Activated naive CD4-positive, alpha-beta T cell treated with anti-CD3 and anti-CD28 coated beads, Interleukin-2, amount 50 U/mL, for 72 hours (primary cell): ENCODE measurements around the gene CNGA1. TPM values are rescaled to one million over a fixed set of nuclear protein-coding genes. Genes with fewer than 3 reads are reported as not detected.
A peak's percentile ranks its signal among the peaks of the same experiment; 100 is the strongest.

Source experiments
- ATAC-seq, 2 donors: fragments of 150-1000 bp; cut with Tn5 transposase; 2 replicates each; pipeline ENCODE4 v1.10.0; 2021; ENCODE audit warnings: mild to moderate bottlenecking in 2 of 2, moderate library complexity in 2 of 2
- DNase-seq, 2 donors: peaks; one replicate each; pipeline ENCODE4 v3.0.0; 2021 to 2022; ENCODE audit warnings: low spot score in 2 of 2
- H3K27ac Mint-ChIP-seq, 2 donors: one replicate each; pipeline ENCODE4 v1.8.0; 2022; ENCODE audit warnings: mild to moderate bottlenecking in 2 of 2, mixed read lengths in 2 of 2
- H3K36me3 Mint-ChIP-seq, 2 donors: one replicate each; pipeline ENCODE4 v1.8.0; 2022; ENCODE audit warnings: mixed read lengths in 2 of 2
- H3K9me3 Mint-ChIP-seq, 2 donors: one replicate each; pipeline ENCODE4 v1.8.0; 2022; ENCODE audit warnings: mixed read lengths in 2 of 2
- total RNA-seq, 2 donors: library from RNA; stranded (reverse); gene quantifications; one replicate each; pipeline ENCODE4 v1.2.3, GENCODE V29; 2022

CNGA1 gene
- total RNA-seq, 2 donors from 2014 or later, result 0.27 to 0.55 TPM

DNA sequence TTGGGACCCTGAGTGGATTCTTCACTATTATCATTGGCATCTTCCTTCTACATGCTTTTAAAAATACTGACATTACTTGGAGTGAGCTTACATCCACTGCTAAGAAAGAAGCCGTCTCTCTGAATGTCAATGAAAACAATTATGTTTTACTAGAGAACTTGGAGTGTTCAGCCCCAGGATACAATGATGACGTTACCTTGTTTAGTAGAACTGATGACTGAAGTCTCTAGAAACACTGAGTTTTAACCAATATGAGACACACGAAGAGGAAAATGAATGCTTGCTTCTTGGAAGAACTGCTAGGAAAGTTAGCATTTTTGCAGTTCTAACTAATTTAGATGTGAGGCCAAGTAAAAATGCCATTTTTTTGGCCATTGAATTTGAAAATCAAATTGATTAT lies 19.5 kb upstream of the CNGA1 start:
- Mint-ChIP-seq H3K36me3 (peaks cover 0 to 53% of the 10 kb centered on the region in 2 donors), H3K27ac (peak overlapping the region; percentile 92 to 97), H3K9me3 (peaks cover 0 to 8% of the 10 kb centered on the region in 2 donors)
- ATAC-seq (peak; percentile 35 to 69), DNase-seq (no peak)

DNA sequence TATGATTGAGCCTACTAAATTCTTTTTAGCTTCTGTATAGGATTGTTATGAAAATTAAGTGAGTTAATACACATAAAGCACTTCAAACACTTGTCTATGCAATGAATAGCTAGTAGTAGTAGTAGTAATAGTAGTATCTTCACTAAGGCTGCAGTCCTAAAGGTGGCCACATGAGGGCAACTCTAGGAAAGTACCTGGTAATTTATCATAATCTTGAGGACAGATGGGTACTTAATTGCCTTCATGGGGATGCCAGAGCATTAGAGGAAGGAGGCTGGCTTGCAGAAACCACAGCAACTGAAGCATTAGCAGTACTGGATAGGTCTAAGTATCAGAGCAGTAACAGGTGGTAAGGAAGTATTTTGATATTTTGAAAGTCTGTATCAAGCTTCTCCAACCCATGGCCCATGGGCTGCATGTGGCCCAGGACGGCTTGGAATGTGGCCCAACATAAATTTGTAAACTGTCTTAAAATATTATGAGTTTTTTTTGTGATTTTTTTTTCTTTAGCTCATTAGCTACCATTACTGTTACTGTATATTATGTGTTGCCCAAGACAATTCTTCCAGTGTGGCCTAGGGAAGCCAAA lies 17.4 kb upstream of the CNGA1 start:
- ATAC-seq (peak in 1 of 2 donors; percentile 19), DNase-seq (peak in 1 of 2 donors; percentile 54)
- Mint-ChIP-seq H3K36me3 (peaks cover 0 to 50% of the 10 kb centered on the region in 2 donors), H3K27ac (no peak overlapping the region), H3K9me3 (peaks cover 0 to 8% of the 10 kb centered on the region in 2 donors)

DNA sequence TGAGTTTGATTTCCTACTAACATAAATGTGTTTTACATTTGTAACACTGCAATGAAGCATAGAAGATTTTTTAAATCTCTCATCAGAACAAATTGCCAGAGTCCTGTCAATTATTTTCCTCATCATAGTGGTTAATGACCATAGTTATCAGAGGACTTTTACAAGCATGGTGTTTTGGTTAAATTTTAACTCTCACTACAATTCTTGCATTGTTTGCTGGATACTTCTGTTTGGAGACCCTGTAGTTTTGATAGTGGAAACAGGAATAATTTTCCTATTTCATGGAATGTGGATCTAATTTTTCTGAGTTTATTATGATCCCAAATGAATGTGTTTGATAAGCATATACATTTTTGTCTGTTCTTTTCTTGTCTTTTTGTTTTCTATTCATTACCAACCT lies 16.9 kb upstream of the CNGA1 start:
- ATAC-seq (no peak), DNase-seq (no peak)
- Mint-ChIP-seq H3K27ac (no peak overlapping the region), H3K36me3 (peaks cover 0 to 50% of the 10 kb centered on the region in 2 donors), H3K9me3 (peaks cover 0 to 8% of the 10 kb centered on the region in 2 donors)

DNA sequence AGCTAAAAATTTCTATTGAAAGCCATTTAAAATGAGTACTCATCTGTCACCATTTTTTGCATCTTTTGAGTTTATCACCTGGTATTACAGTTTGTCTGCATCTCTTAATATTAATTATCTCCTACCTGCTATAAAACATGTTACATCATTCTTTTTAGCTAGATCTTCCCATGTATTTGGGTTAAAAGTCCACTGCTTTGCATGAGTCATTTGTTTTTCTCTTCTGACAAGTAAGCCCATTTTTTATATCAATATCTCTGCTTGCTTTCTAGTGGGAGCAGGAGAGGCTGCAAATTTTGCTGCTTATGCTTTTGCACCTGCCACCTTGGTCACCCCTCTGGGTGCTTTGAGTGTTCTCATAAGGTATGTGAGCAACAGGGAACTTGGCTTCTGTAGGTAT lies 16.2 kb upstream of the CNGA1 start:
- Mint-ChIP-seq H3K27ac (no peak overlapping the region), H3K36me3 (peaks cover 0 to 51% of the 10 kb centered on the region in 2 donors), H3K9me3 (peaks cover 0 to 8% of the 10 kb centered on the region in 2 donors)
- ATAC-seq (no peak), DNase-seq (no peak)

DNA sequence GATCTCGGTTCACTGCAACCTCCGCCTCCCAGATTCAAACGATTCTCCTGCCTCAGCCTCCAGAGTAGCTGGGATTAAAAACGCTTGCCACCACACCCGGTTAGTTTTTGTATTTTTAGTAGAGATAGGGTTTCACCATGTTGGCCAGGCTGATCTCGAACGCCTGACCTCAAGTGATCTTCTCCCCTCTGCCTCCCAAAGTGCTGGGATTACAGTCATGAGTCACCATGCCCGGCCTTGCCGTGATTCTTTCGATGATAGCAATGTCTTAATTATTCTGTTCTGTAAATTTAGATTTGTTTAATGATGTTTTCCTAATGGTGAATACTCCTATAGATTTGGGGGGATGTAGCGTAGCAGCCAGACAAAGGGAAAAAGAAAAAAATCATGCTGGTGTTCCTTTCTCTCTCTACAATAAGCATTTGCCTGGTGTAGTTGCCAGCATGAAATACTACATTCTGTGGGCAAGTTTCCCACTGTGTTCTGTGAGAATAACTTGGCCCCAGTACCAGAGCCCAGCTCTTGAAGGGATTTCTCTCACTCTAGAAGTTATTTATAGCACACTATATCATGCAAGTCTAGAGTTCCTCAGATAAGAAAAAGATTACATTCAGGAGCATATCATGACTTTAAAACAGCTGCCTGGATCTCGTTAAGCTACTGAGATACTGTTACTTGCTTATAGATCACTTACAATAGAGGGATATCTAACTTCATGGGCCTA lies 15.5 kb upstream of the CNGA1 start:
- DNase-seq (no peak), ATAC-seq (no peak)
- H3K36me3 Mint-ChIP-seq, result peaks cover 0 to 47% of the 10 kb centered on the region in 2 donors
- peaks cover 0 to 8% of the 10 kb centered on the region in 2 donors for H3K9me3 Mint-ChIP-seq
- H3K27ac Mint-ChIP-seq, result no peak overlapping the region

DNA sequence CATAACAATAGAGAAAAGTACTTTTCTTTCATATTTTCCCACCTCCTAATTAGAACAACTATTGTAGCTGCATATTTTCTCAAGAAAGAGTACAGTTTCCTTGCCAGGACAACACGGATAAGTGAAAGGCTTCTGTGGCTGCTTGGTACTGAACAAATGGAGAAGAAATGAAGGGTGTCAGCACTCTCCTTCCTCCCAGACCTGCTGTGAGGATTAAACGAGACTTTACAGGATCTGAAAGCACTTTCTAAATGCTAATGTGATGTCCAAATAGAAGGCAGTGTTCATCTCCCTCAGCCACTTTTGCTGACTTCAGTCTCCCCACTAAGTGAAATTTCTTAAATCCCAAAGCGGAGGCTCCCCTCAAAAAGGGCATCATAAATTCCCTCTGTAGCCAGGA lies 14.0 kb upstream of the CNGA1 start:
- Mint-ChIP-seq H3K9me3 (peaks cover 0 to 3% of the 10 kb centered on the region in 2 donors), H3K27ac (no peak overlapping the region), H3K36me3 (peaks cover 0 to 32% of the 10 kb centered on the region in 2 donors)
- DNase-seq (no peak), ATAC-seq (no peak)

DNA sequence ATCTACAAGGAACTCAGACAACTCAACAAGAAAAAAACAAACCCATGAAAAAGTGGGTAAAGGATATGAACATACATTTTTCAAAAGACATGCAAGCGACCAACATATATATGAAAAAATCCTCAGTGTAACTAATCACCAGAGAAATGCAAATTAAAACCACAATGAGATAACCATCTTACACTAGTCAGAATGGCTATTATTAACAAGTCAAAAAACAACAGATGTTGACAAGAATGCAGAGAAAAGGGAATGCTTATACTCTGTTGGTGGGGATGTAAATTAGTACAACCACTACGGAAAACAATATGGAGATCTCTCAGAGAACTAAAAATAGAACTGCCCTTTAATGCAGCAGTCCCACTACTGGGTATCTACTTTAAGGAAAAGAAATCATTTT lies 12.2 kb upstream of the CNGA1 start:
- DNase-seq, result no peak
- Mint-ChIP-seq H3K36me3 (peaks cover 8 to 15% of the 10 kb centered on the region in 2 donors), H3K27ac (no peak overlapping the region), H3K9me3 (no peaks in the 10 kb centered on the region)
- ATAC-seq, result no peak

DNA sequence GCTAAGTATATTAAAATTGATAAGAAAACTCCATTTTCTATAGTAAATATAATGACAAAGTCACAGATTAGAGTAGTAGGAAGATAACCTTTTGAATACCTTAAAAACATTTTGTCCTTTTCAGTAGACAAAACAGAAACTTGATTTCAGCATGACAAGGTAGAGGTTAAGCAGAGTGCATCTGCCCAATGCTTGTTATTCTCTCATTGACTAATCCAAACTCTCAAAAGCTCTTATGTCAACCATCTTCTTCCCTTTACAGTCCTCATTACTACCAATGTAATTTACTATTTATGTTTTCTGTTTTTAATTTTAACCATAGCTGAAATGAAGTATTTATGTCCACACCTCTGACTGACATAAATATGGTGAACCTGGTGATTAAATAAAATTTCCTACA lies 11.2 kb upstream of the CNGA1 start:
- peaks cover 8 to 14% of the 10 kb centered on the region in 2 donors for H3K36me3 Mint-ChIP-seq
- H3K9me3 Mint-ChIP-seq, result no peaks in the 10 kb centered on the region
- ATAC-seq, result peak; percentile 72 to 96
- no peak overlapping the region for H3K27ac Mint-ChIP-seq
- no peak for DNase-seq

DNA sequence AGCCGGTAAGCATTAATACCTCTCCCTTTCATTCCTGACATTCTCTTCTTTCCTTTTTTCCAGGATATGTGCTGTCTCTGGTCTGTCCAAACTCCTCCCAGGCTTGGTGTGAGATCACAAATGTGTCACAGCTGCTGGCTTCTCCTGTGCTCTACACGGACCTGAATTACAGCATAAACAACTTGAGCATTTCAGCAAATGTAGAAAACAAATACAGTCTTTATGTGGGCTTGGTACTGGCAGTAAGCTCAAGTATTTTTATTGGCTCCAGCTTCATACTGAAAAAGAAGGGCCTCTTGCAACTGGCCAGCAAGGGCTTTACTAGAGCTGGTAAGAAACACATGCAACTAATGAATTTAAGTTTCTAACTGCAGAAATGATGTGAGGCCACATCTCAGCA lies 8.5 kb upstream of the CNGA1 start:
- Mint-ChIP-seq H3K27ac (no peak overlapping the region), H3K9me3 (no peaks in the 10 kb centered on the region), H3K36me3 (peaks cover 12 to 19% of the 10 kb centered on the region in 2 donors)
- ATAC-seq (no peak), DNase-seq (no peak)

DNA sequence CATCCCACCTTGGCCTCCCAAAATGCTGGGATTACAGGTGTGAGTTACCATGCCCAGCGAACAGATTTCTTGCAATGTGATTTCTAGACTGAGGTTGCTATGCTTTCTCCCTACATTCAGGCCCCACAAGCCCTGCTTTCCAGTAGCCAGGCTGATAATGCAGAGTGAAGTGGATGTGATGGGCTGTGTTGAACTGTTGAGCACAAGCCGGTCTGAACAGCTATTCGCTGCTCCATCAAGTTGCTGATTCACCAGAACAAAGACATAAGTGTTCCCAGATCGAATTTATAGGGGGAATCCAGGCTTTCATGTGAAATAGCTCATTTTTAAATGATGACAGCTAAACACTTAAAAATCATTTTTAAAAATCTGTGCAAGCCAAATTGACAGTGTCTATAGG lies 8.0 kb upstream of the CNGA1 start:
- DNase-seq (no peak), ATAC-seq (no peak)
- Mint-ChIP-seq H3K9me3 (no peaks in the 10 kb centered on the region), H3K36me3 (peaks cover 12 to 19% of the 10 kb centered on the region in 2 donors), H3K27ac (no peak overlapping the region)

DNA sequence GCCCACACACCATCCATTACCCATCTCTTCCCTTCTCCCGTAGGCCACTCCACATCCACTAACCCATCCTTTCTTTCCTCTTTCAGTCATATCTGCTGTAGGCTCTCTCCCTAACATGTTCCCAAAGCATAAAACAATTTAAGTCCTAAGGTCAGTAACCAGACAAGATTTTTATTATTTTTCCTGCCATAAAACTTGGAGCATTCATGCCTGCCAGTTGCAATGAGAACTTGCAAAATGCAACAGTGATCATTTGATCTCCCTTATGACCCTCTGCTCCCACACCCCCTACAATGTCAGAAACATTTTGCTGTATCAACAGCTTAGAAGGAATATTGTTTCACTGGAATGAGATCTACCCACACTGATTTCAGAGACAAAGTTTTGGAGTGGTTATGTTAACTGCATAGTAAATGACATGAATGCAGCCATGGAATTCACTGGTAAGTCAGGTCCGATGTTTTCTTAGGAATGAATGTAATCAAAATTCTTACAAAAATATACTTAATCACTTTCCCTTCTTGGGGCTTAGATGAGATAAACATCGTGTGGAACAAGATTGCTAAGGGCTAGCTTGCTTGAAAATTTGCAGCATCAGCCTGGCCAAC lies 5.8 kb upstream of the CNGA1 start:
- Mint-ChIP-seq H3K9me3 (no peaks in the 10 kb centered on the region), H3K36me3 (peaks cover 5 to 12% of the 10 kb centered on the region in 2 donors), H3K27ac (no peak overlapping the region)
- ATAC-seq, result no peak
- no peak for DNase-seq

DNA sequence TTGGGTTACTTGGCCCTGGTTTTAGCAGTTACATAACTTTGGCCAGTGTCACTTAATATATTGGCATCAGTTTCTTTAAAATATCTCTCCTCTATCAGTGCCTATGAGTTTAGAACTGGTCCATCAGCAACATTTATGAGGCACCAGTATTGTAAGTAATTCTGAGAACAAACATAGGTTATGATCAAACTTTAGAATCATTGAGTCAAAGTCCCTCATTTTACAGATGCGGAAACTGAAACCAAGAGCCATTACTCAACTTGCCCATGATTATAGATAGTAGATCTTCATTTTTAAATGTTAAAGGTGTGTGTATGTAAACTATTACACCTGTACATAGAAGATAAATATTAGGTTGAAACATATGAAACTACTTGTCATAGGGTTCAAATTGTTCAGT lies 4.6 kb upstream of the CNGA1 start:
- H3K9me3 Mint-ChIP-seq, result no peaks in the 10 kb centered on the region
- DNase-seq (no peak), ATAC-seq (peak; percentile 43 to 67)
- peaks cover 5 to 12% of the 10 kb centered on the region in 2 donors for H3K36me3 Mint-ChIP-seq
- H3K27ac Mint-ChIP-seq, result no peak overlapping the region

DNA sequence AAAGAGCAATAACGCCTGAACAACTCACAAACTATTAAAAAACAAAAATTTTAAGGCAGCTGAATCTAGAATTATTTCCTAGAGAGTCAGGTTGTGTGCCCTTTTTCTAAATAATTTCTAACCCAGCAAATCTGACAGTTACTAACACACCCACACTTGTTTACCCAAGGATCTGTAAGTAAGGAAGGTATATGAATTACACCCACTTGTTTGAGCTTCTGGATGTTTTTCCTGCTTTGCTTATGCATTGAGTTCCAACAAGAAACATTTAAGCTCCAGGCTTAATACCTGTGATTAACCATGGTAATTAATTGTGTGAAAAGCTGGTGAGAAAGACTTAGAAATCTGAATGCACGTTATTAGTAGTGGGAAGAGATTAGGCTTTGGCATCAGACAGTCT lies 1.6 kb upstream of the CNGA1 start:
- no peak for ATAC-seq
- Mint-ChIP-seq H3K27ac (no peak overlapping the region), H3K9me3 (no peaks in the 10 kb centered on the region), H3K36me3 (peaks cover 4 to 5% of the 10 kb centered on the region in 2 donors)
- DNase-seq, result no peak

DNA sequence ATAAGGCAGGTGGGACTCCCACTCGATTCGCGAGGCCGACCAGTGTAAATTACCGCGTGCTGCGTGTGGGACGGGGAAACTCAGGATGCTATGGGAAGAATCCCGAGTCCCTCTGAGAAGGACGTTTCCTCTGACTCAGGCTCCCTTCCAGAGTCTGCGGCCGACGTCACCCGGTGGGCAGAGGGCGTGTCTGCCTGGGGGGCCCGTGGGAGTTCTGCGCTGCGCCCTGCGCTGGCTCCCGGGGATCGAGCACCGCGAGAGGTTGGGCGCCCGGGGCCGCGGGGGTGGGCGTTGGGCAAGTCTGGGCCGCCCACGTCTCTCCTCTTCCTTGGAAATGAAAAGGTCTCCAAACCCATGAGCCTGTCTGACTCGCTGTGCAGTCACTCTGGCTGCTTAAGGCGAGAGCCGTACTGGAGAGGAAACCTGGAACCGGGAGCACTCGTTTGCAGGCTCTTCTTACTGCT lies 659 bp upstream of the CNGA1 start:
- ATAC-seq (peak; percentile 51 to 57), DNase-seq (peak; percentile 25 to 66)
- H3K27ac Mint-ChIP-seq, result peak overlapping the region in 1 of 2 donors; percentile 50

DNA sequence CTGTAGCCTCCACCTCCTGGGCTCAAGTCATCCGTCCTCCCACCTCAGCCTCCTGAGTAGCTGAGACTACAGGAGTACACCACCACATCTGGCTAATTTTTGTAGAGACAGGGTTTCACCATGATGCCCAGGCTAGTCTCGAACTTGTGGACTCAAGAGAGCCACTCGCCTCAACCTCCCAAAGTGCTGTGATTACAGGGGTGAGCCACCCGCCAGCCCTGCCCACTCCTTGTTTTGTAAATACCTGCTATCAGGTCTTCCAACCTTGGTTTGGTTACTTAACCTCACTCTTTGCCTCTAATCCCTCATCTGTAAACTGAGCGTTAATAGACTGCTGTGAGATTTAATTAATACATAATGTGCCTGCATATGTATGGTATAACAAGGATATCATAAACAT lies 803 bp downstream of the CNGA1 start:
- Mint-ChIP-seq H3K9me3 (peaks cover 0 to 1% of the 10 kb centered on the region in 2 donors), H3K36me3 (peaks cover 0 to 4% of the 10 kb centered on the region in 2 donors), H3K27ac (peak overlapping the region in 1 of 2 donors; percentile 50)
- DNase-seq, result no peak
- ATAC-seq, result no peak

More for the DNA sequence above, 659 bp upstream of the CNGA1 start:
- Mint-ChIP-seq H3K9me3 (no peaks in the 10 kb centered on the region), H3K36me3 (peaks cover 1 to 3% of the 10 kb centered on the region in 2 donors)

DNA sequence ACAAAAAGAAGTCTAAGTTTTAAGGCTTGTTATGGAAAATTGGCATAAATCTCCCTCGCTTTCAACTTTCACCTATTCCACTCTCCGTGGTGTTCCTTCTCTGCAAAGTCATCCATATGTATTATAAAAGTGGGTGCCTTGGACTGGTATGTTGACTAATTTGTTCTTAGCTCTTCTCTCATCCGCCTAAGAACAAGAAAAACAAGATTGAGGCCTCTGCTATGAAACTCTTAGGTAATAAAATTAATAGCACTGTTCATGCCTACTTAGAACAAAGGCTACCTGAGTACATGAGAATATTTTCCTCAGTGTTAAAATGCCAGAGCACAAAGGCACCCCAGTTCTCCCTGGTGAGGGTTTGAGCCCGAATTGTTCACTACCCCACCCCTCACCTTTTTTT lies 1.3 kb downstream of the CNGA1 start:
- DNase-seq (no peak), ATAC-seq (no peak)
- H3K9me3 Mint-ChIP-seq, result peaks cover 0 to 4% of the 10 kb centered on the region in 2 donors
- no peak overlapping the region for H3K27ac Mint-ChIP-seq
- H3K36me3 Mint-ChIP-seq, result peaks cover 0 to 7% of the 10 kb centered on the region in 2 donors

DNA sequence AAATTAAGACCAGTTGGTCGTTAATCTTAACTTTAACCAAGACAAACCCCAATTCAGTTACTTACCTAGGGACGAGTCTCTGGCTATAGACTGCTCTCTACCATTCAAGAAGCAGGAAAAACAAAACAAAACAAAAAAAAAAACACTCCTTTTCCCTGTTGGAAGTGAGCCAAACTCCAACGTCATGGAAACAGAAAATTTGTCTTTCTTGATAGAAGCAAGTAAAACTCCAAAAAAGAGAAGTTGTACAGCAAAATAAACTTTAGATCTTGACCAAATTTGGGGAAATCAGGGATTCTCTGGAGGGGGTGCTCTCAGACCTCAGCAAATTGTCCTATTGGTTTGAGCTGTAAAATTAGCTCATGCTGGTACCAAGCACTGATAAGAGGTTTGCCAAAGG lies 3.7 kb downstream of the CNGA1 start:
- no peak for ATAC-seq
- Mint-ChIP-seq H3K27ac (no peak overlapping the region), H3K36me3 (peaks cover 0 to 7% of the 10 kb centered on the region in 2 donors), H3K9me3 (peaks cover 0 to 4% of the 10 kb centered on the region in 2 donors)
- no peak for DNase-seq
